Measurements from ENCODE around the gene ATP10B. TPM values are rescaled to one million over a fixed set of nuclear protein-coding genes. Genes with fewer than 3 reads are reported as not detected.

ATP10B gene
- polyA plus RNA-seq, 1 donor (not counting 4 experiments of a cell fraction or from before 2014, with no cell fraction given) = 0.25 TPM

DNA sequence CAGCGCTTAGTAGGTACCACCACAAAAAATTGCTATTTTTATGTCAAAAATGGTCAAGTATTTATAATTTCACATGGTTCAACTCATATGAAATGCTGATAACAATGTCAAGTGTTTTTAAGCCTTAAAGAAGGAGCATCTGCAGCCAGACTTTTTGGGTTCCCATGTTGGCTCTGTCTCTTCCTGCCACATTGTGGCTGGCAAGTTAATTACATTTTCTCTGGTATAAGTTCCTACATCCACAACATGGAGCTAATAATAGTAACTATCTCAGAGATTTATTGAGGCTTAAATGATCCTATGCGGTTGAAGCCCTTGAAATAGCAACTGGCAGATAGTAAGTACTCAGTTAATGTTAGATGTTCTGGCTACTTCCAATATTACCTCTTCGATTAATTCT is 5.4 kb downstream of the ATP10B start:
- dilution Hi-C loops (cut with MboI; ENCODE audit: extremely low pct_ligation_motif_present, low sequenced_read_pairs) = no loop called here
- H3K79me2 ChIP-seq (ENCODE audit: control insufficient read depth, insufficient read depth, low read length) = no peaks in the 10 kb centered on the region
- no peak for TF ChIP-seq EZH2 (IDR thresholded peaks at IDR 0.05; ENCODE audit: low read length)
- TF ChIP-seq, protein P1, sequence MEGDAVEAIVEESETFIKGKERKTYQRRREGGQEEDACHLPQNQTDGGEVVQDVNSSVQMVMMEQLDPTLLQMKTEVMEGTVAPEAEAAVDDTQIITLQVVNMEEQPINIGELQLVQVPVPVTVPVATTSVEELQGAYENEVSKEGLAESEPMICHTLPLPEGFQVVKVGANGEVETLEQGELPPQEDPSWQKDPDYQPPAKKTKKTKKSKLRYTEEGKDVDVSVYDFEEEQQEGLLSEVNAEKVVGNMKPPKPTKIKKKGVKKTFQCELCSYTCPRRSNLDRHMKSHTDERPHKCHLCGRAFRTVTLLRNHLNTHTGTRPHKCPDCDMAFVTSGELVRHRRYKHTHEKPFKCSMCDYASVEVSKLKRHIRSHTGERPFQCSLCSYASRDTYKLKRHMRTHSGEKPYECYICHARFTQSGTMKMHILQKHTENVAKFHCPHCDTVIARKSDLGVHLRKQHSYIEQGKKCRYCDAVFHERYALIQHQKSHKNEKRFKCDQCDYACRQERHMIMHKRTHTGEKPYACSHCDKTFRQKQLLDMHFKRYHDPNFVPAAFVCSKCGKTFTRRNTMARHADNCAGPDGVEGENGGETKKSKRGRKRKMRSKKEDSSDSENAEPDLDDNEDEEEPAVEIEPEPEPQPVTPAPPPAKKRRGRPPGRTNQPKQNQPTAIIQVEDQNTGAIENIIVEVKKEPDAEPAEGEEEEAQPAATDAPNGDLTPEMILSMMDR (optimal IDR thresholded peaks at IDR 0.05 in 1 of 3, IDR thresholded peaks at IDR 0.05 in 1 of 3, conservative IDR thresholded peaks at IDR 0.05 in 1 of 3; ENCODE audit: extremely low read depth in 1 of 3, insufficient read depth in 2 of 3, low read length in 3 of 3) = no peak
- H3K4me1 ChIP-seq (ENCODE audit: control insufficient read depth, extremely low read depth, insufficient read depth, low read length) = no peaks in the 10 kb centered on the region
- FAIRE-seq = peak; percentile 65
- H3K36me3 ChIP-seq (ENCODE audit: control insufficient read depth in 2 of 2, extremely low read depth in 1 of 2, insufficient read depth in 2 of 2, low read length in 2 of 2) = no peaks in the 10 kb centered on the region
- H4K20me1 ChIP-seq (ENCODE audit: control insufficient read depth, extremely low read depth, insufficient read depth, low read length) = no peaks in the 10 kb centered on the region
- H3K27ac ChIP-seq (ENCODE audit: control insufficient read depth, insufficient read depth, low read length) = no peak overlapping the region
- H3K27me3 ChIP-seq (ENCODE audit: control insufficient read depth, extremely low read depth, insufficient read depth, low read length) = no peaks in the 10 kb centered on the region
- no peak for DNase-seq (ENCODE audit: low read depth, low spot score)
- H3K9me1 ChIP-seq (ENCODE audit: control insufficient read depth, extremely low read depth, insufficient read depth, low read length) = no peaks in the 10 kb centered on the region
- H3K9ac ChIP-seq (ENCODE audit: control insufficient read depth, extremely low read depth, insufficient read depth, low read length) = no peak overlapping the region
- H2AFZ ChIP-seq (ENCODE audit: control insufficient read depth, low read length) = no peak overlapping the region
- H3K4me3 ChIP-seq (ENCODE audit: control insufficient read depth in 2 of 3, extremely low read depth in 1 of 3, insufficient read depth in 2 of 3, low read depth in 1 of 3, low read length in 3 of 3) = no peak overlapping the region
- no peaks in the 10 kb centered on the region for H3K9me3 ChIP-seq (ENCODE audit: control insufficient read depth, low read depth, low read length)
- no peak overlapping the region for H3K4me2 ChIP-seq (ENCODE audit: control insufficient read depth, extremely low read depth, insufficient read depth, low read depth, low read length)

DNA sequence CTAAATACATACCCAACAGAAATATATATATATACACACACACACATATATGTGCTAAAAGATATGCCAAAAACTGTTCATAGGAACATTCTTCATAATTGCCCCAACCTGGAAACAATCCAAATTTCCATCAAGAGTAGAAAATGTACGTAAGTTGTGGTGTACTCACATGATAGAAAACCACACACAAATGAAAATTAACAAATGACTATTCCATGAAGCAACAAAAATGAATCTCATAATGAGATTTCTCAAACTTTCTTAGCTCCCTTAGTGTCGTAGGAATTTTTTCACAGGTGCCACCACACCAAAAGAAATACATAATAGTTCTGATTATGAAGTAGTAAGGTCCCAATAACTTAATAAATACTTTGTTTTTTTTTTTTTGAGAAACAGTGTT is 7.8 kb downstream of the ATP10B start:
- TF ChIP-seq, protein P1 (optimal IDR thresholded peaks at IDR 0.05 in 1 of 3, IDR thresholded peaks at IDR 0.05 in 1 of 3, conservative IDR thresholded peaks at IDR 0.05 in 1 of 3; ENCODE audit: extremely low read depth in 1 of 3, insufficient read depth in 2 of 3, low read length in 3 of 3) = no peak
- TF ChIP-seq EZH2 (IDR thresholded peaks at IDR 0.05; ENCODE audit: low read length) = no peak
- no peak overlapping the region for H3K27ac ChIP-seq (ENCODE audit: control insufficient read depth, insufficient read depth, low read length)
- H4K20me1 ChIP-seq (ENCODE audit: control insufficient read depth, extremely low read depth, insufficient read depth, low read length) = no peaks in the 10 kb centered on the region
- FAIRE-seq = no peak
- H3K4me2 ChIP-seq (ENCODE audit: control insufficient read depth, extremely low read depth, insufficient read depth, low read depth, low read length) = no peak overlapping the region
- H2AFZ ChIP-seq (ENCODE audit: control insufficient read depth, low read length) = no peak overlapping the region
- H3K79me2 ChIP-seq (ENCODE audit: control insufficient read depth, insufficient read depth, low read length) = no peaks in the 10 kb centered on the region
- H3K4me1 ChIP-seq (ENCODE audit: control insufficient read depth, extremely low read depth, insufficient read depth, low read length) = no peaks in the 10 kb centered on the region
- H3K9ac ChIP-seq (ENCODE audit: control insufficient read depth, extremely low read depth, insufficient read depth, low read length) = no peak overlapping the region
- no peaks in the 10 kb centered on the region for H3K9me1 ChIP-seq (ENCODE audit: control insufficient read depth, extremely low read depth, insufficient read depth, low read length)
- dilution Hi-C loops (cut with MboI; ENCODE audit: extremely low pct_ligation_motif_present, low sequenced_read_pairs) = no loop called here
- no peaks in the 10 kb centered on the region for H3K27me3 ChIP-seq (ENCODE audit: control insufficient read depth, extremely low read depth, insufficient read depth, low read length)
- no peaks in the 10 kb centered on the region for H3K9me3 ChIP-seq (ENCODE audit: control insufficient read depth, low read depth, low read length)
- no peak overlapping the region for H3K4me3 ChIP-seq (ENCODE audit: control insufficient read depth in 2 of 3, extremely low read depth in 1 of 3, insufficient read depth in 2 of 3, low read depth in 1 of 3, low read length in 3 of 3)
- no peak for DNase-seq (ENCODE audit: low read depth, low spot score)
- H3K36me3 ChIP-seq (ENCODE audit: control insufficient read depth in 2 of 2, extremely low read depth in 1 of 2, insufficient read depth in 2 of 2, low read length in 2 of 2) = no peaks in the 10 kb centered on the region

Data from keratinocyte (primary cell).